Endodermal cell (in vitro differentiated cells): Measurements from ENCODE around the gene SUSD1. TPM values are rescaled to one million over a fixed set of nuclear protein-coding genes. Genes with fewer than 3 reads are reported as not detected.

Experiments
- DNase-seq: peaks from one replicate; pipeline ENCODE4 v3.0.0-alpha.2; 2017
- H3K27ac ChIP-seq: 2 replicates; pipeline ENCODE4 v1.5.1; 2013; ENCODE audit warnings: mild to moderate bottlenecking, low read depth, low read length, moderate library complexity
- H3K27me3 ChIP-seq: 2 replicates; pipeline ENCODE4 v1.6.1; 2013; ENCODE audit warnings: mild to moderate bottlenecking, low read length, moderate library complexity; ENCODE audit not compliant: insufficient read depth, control insufficient read depth, poor library complexity, severe bottlenecking
- H3K36me3 ChIP-seq: 2 replicates; pipeline ENCODE4 v1.7.0; 2013; ENCODE audit warnings: mild to moderate bottlenecking, low read length, moderate library complexity; ENCODE audit not compliant: control insufficient read depth, insufficient read depth
- H3K4me1 ChIP-seq: one replicate; pipeline ENCODE4 v1.7.0; 2013; ENCODE audit warnings: low read length; ENCODE audit not compliant: control insufficient read depth, insufficient read depth
- H3K4me3 ChIP-seq: 2 replicates; pipeline ENCODE4 v1.5.1; 2013; ENCODE audit warnings: mild to moderate bottlenecking, low read length, moderate library complexity
- H3K9ac ChIP-seq: 2 replicates; pipeline ENCODE4 v1.6.1; 2013; ENCODE audit warnings: mild to moderate bottlenecking, low read length, moderate library complexity; ENCODE audit not compliant: poor library complexity, severe bottlenecking; ENCODE audit errors: extremely low read depth
- H3K9me3 ChIP-seq: 2 replicates; pipeline ENCODE4 v1.6.1; 2013; ENCODE audit warnings: mild to moderate bottlenecking, low read length, moderate library complexity; ENCODE audit not compliant: control insufficient read depth
- H3K27ac Mint-ChIP-seq: 2 replicates; pipeline ENCODE4 v1.8.0; 2020; ENCODE audit warnings: mixed read lengths
- H3K27me3 Mint-ChIP-seq: 2 replicates; pipeline ENCODE4 v1.8.0; 2021; ENCODE audit warnings: mild to moderate bottlenecking, mixed read lengths; ENCODE audit not compliant: insufficient read depth
- H3K36me3 Mint-ChIP-seq: 2 replicates; pipeline ENCODE4 v1.8.0; 2020; ENCODE audit warnings: low read depth, mixed read lengths
- H3K4me1 Mint-ChIP-seq: 2 replicates; pipeline ENCODE4 v1.8.0; 2020; ENCODE audit warnings: mixed read lengths
- H3K4me3 Mint-ChIP-seq: 2 replicates; pipeline ENCODE4 v1.8.0; 2020; ENCODE audit warnings: mild to moderate bottlenecking, moderate library complexity, mixed read lengths
- H3K9me3 Mint-ChIP-seq: 2 replicates; pipeline ENCODE4 v1.8.0; 2020; ENCODE audit warnings: mild to moderate bottlenecking, mixed read lengths
- CTCF ChIP-seq: fragments of 200-600 bp; sonication (generic); conservative IDR thresholded peaks from 2 replicates; pipeline ENCODE4 v1.5.0; 2021; ENCODE audit warnings: antibody characterized with exemption, mild to moderate bottlenecking
- WGBS, 2 experiments: methylation state at CpG; one replicate each; pipeline versions ENCODE4 v1.1.5 to v1.1.7; 2013; ENCODE audit warnings: missing lambda C conversion rate in 2 of 2, mixed read lengths in 1 of 2; ENCODE audit not compliant: insufficient coverage in 1 of 2, insufficient read length in 1 of 2; 5-methylcytosine and 5-hydroxymethylcytosine counted together
- total RNA-seq, 2 donors: library from RNA; stranded (reverse); fragmentation: NEBNext Ultra II Directional in 1 of 2; extraction: Animal tissue kit (Norgen Biotek cat#: 25700) in 1 of 2; gene quantifications; 2 replicates in 1 of 2; 3 replicates in 1 of 2; pipeline ENCODE4 v1.2.1, GENCODE V29; 2021

SUSD1 gene
- total RNA-seq, 2 donors from 2014 or later = 7.7 to 10.4 TPM

GRCh38 chr9:112038017-112038408 is 137.1 kb downstream of the SUSD1 start:
- H3K9me3 Mint-ChIP-seq = no peaks in the 10 kb centered on the region
- H3K4me1 Mint-ChIP-seq = peaks cover 18% of the 10 kb centered on the region
- H3K4me3 Mint-ChIP-seq = no peak overlapping the region
- peaks cover 21% of the 10 kb centered on the region for H3K36me3 Mint-ChIP-seq
- no peak for TF ChIP-seq CTCF
- Histone ChIP-seq H3K9ac (no peak overlapping the region), H3K27me3 (no peaks in the 10 kb centered on the region), H3K9me3 (no peaks in the 10 kb centered on the region), H3K36me3 (no peaks in the 10 kb centered on the region), H3K4me3 (no peak overlapping the region), H3K4me1 (peaks cover 8% of the 10 kb centered on the region), H3K27ac (no peak overlapping the region)
- WGBS, 2 experiments = 85% methylated on average over 2 of the region's 2 CpGs; no CpG with 5 or more reads in 1 of the 2 experiments
- H3K27me3 Mint-ChIP-seq = no peaks in the 10 kb centered on the region
- no peak for DNase-seq
- no peak overlapping the region for H3K27ac Mint-ChIP-seq

- TF ChIP-seq CTCF = no peak
- WGBS, 2 experiments = 93% methylated on average over 1 of the region's 2 CpGs; no CpG with 5 or more reads in 1 of the 2 experiments
- H3K27me3 Mint-ChIP-seq = no peaks in the 10 kb centered on the region
These were observed 137.6 kb downstream of the SUSD1 start for GRCh38 chr9:112037281-112038016.

GRCh38 chr9:112035166-112035826 is 139.8 kb downstream of the SUSD1 start:
- TF ChIP-seq CTCF = no peak
- Histone ChIP-seq H3K9me3 (no peaks in the 10 kb centered on the region), H3K27me3 (no peaks in the 10 kb centered on the region), H3K36me3 (no peaks in the 10 kb centered on the region), H3K4me3 (no peak overlapping the region), H3K9ac (no peak overlapping the region), H3K4me1 (no peaks in the 10 kb centered on the region), H3K27ac (no peak overlapping the region)
- 91 to 93% methylated on average over 5 to 6 of the region's 6 CpGs for WGBS, 2 experiments
- Mint-ChIP-seq H3K36me3 (peaks cover 16% of the 10 kb centered on the region), H3K27me3 (no peaks in the 10 kb centered on the region), H3K4me1 (peaks cover 20% of the 10 kb centered on the region), H3K27ac (no peak overlapping the region), H3K4me3 (no peak overlapping the region), H3K9me3 (no peaks in the 10 kb centered on the region)
- DNase-seq = peak; percentile 39

More at GRCh38 chr9:112037281-112038016, 137.6 kb downstream of the SUSD1 start:
- Histone ChIP-seq H3K4me3 (no peak overlapping the region), H3K27ac (no peak overlapping the region), H3K9me3 (no peaks in the 10 kb centered on the region), H3K9ac (no peak overlapping the region), H3K27me3 (no peaks in the 10 kb centered on the region), H3K36me3 (no peaks in the 10 kb centered on the region), H3K4me1 (peaks cover 8% of the 10 kb centered on the region)
- H3K9me3 Mint-ChIP-seq = no peaks in the 10 kb centered on the region
- H3K4me3 Mint-ChIP-seq = no peak overlapping the region
- peaks cover 21% of the 10 kb centered on the region for H3K36me3 Mint-ChIP-seq
- DNase-seq = peak; percentile 33
- H3K27ac Mint-ChIP-seq = peak overlapping the region; percentile 32
- peaks cover 21% of the 10 kb centered on the region for H3K4me1 Mint-ChIP-seq
